ENCODE data around the gene ING2.

Gene ING2

GRCh38 chr4:183492791-183493222 is 12.1 kb upstream of the ING2 start (continued):
- TF ChIP-seq CREB5 (CRISPR knock-in tag; IDR thresholded peaks at IDR 0.05; ENCODE audit: low read depth) (no peak), SNAI2 (CRISPR knock-in tag; IDR thresholded peaks at IDR 0.05) (no peak), ZFP3 (CRISPR knock-in tag; IDR thresholded peaks at IDR 0.05) (no peak)

DNA sequence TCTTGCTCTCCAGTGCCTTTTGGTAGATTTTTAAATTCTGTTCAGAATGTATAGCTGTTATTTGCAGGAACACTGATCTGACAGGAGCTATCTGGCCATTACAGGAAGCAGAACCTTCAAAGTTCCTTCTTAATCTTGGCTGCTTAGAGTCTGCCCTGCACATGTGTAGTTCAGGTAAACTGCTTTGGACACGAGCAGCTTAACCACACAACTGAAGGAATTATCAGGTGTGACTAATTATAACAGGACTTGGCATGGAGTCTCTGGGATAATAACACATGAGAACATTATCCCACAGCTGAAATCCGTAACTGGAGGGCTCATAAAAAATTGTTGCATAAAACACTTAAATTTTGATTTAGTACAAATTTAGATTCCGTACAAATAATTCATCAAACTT is 11.6 kb upstream of the ING2 start:
- TF ChIP-seq ZC3H10 (CRISPR knock-in tag; IDR thresholded peaks at IDR 0.05) (no peak), ZFP3 (CRISPR knock-in tag; IDR thresholded peaks at IDR 0.05) (no peak), CSDC2 (CRISPR knock-in tag; IDR thresholded peaks at IDR 0.05) (no peak), ISL1 (CRISPR knock-in tag; IDR thresholded peaks at IDR 0.05) (no peak)
- TF ChIP-seq, protein P1, sequence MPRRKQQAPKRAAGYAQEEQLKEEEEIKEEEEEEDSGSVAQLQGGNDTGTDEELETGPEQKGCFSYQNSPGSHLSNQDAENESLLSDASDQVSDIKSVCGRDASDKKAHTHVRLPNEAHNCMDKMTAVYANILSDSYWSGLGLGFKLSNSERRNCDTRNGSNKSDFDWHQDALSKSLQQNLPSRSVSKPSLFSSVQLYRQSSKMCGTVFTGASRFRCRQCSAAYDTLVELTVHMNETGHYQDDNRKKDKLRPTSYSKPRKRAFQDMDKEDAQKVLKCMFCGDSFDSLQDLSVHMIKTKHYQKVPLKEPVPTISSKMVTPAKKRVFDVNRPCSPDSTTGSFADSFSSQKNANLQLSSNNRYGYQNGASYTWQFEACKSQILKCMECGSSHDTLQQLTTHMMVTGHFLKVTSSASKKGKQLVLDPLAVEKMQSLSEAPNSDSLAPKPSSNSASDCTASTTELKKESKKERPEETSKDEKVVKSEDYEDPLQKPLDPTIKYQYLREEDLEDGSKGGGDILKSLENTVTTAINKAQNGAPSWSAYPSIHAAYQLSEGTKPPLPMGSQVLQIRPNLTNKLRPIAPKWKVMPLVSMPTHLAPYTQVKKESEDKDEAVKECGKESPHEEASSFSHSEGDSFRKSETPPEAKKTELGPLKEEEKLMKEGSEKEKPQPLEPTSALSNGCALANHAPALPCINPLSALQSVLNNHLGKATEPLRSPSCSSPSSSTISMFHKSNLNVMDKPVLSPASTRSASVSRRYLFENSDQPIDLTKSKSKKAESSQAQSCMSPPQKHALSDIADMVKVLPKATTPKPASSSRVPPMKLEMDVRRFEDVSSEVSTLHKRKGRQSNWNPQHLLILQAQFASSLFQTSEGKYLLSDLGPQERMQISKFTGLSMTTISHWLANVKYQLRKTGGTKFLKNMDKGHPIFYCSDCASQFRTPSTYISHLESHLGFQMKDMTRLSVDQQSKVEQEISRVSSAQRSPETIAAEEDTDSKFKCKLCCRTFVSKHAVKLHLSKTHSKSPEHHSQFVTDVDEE (CRISPR knock-in tag; IDR thresholded peaks at IDR 0.05), result no peak
- TF ChIP-seq, protein P2, sequence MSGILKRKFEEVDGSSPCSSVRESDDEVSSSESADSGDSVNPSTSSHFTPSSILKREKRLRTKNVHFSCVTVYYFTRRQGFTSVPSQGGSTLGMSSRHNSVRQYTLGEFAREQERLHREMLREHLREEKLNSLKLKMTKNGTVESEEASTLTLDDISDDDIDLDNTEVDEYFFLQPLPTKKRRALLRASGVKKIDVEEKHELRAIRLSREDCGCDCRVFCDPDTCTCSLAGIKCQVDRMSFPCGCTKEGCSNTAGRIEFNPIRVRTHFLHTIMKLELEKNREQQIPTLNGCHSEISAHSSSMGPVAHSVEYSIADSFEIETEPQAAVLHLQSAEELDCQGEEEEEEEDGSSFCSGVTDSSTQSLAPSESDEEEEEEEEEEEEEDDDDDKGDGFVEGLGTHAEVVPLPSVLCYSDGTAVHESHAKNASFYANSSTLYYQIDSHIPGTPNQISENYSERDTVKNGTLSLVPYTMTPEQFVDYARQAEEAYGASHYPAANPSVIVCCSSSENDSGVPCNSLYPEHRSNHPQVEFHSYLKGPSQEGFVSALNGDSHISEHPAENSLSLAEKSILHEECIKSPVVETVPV (CRISPR knock-in tag; IDR thresholded peaks at IDR 0.05), result no peak
- ATAC-seq, result no peak

DNA sequence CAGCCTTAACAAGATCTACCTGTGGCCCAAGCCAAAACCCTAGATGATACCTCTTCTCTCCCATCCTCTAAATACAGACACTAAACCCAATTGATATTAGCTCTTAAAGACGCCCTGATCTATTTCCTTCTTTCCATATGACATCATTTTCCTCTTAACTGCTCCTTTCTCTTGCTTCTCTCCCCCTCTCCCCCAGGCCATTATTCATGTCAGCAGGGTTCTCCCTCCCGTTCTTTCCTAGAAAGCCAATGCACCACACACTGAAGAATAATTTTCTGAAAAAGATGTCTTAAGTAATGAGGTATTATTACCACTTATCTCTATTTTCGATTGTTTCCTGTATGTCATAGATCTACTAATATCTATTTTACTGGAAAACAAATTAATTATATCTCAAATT is 9.7 kb upstream of the ING2 start:
- ATAC-seq, result no peak
- TF ChIP-seq ZFP3 (CRISPR knock-in tag; IDR thresholded peaks at IDR 0.05) (no peak), OSR1 (CRISPR knock-in tag; IDR thresholded peaks at IDR 0.05) (no peak), ZNF565 (CRISPR knock-in tag; conservative IDR thresholded peaks at IDR 0.05; ENCODE audit: low read depth) (no peak), PPARA (CRISPR knock-in tag; IDR thresholded peaks at IDR 0.05; ENCODE audit: borderline replicate concordance) (no peak), CREB5 (CRISPR knock-in tag; IDR thresholded peaks at IDR 0.05; ENCODE audit: low read depth) (no peak), ARNTL (CRISPR knock-in tag; IDR thresholded peaks at IDR 0.05; ENCODE audit: borderline replicate concordance, low read depth) (no peak), GLIS3 (CRISPR knock-in tag; IDR thresholded peaks at IDR 0.05) (no peak), RARB (CRISPR knock-in tag; IDR thresholded peaks at IDR 0.05) (no peak), CSDC2 (CRISPR knock-in tag; IDR thresholded peaks at IDR 0.05) (no peak), ZC3H10 (CRISPR knock-in tag; IDR thresholded peaks at IDR 0.05) (no peak), POU6F1 (CRISPR knock-in tag; IDR thresholded peaks at IDR 0.05; ENCODE audit: borderline replicate concordance, low read depth) (no peak), TCF4 (CRISPR knock-in tag; IDR thresholded peaks at IDR 0.05; ENCODE audit: borderline replicate concordance) (no peak), SNAI2 (CRISPR knock-in tag; IDR thresholded peaks at IDR 0.05) (no peak), ZFP30 (CRISPR knock-in tag; IDR thresholded peaks at IDR 0.05) (no peak), ZNF8 (CRISPR knock-in tag; IDR thresholded peaks at IDR 0.05) (no peak), ZNF70 (CRISPR knock-in tag; IDR thresholded peaks at IDR 0.05) (no peak), TOX (CRISPR knock-in tag; IDR thresholded peaks at IDR 0.05; ENCODE audit: borderline replicate concordance) (no peak), ISL1 (CRISPR knock-in tag; IDR thresholded peaks at IDR 0.05) (no peak)
- TF ChIP-seq, protein P1 (CRISPR knock-in tag; IDR thresholded peaks at IDR 0.05), result no peak
- TF ChIP-seq, protein P3, sequence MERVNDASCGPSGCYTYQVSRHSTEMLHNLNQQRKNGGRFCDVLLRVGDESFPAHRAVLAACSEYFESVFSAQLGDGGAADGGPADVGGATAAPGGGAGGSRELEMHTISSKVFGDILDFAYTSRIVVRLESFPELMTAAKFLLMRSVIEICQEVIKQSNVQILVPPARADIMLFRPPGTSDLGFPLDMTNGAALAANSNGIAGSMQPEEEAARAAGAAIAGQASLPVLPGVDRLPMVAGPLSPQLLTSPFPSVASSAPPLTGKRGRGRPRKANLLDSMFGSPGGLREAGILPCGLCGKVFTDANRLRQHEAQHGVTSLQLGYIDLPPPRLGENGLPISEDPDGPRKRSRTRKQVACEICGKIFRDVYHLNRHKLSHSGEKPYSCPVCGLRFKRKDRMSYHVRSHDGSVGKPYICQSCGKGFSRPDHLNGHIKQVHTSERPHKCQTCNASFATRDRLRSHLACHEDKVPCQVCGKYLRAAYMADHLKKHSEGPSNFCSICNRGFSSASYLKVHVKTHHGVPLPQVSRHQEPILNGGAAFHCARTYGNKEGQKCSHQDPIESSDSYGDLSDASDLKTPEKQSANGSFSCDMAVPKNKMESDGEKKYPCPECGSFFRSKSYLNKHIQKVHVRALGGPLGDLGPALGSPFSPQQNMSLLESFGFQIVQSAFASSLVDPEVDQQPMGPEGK (CRISPR knock-in tag; IDR thresholded peaks at IDR 0.05; ENCODE audit: borderline replicate concordance), result no peak

Measured in SK-N-SH treated with all-trans-retinoic acid at 6 μM for 48 hours (cell line).